ENCODE measurements around the gene SLC9A4. TPM values are rescaled to one million over a fixed set of nuclear protein-coding genes. Genes with fewer than 3 reads are reported as not detected.
A peak's percentile ranks its signal among the peaks of the same experiment; 100 is the strongest.

SLC9A4 gene
- total and polyA plus RNA-seq, 9 of the 15 experiments (the other 6 are each of a cell fraction or from before 2014, with no cell fraction given): 0.04 to 0.15 (median 0.04) TPM; not detected in 5

- WGBS (ENCODE audit: insufficient coverage, low coverage, missing lambda C conversion rate): 0% methylated on average over 8 of the region's 8 CpGs
- H3K27me3 ChIP-seq (ENCODE audit: control insufficient read depth in 2 of 2, insufficient read depth in 2 of 2, low read length in 2 of 2): peaks cover 5 to 19% of the 10 kb centered on the region in 2 experiments; a peak in 3 of 5 replicates
- no peaks in the 10 kb centered on the region for H4K20me1 ChIP-seq (replicated peaks; ENCODE audit: control insufficient read depth, insufficient read depth, low read length)
- no peaks in the 10 kb centered on the region for H3K9me1 ChIP-seq (ENCODE audit: control insufficient read depth, insufficient read depth, low read length)
- no peaks in the 10 kb centered on the region for H3K9me3 ChIP-seq (replicated peaks; ENCODE audit: control insufficient read depth, insufficient read depth, low read depth, low read length)
- FAIRE-seq: no peak
- no peak for ATAC-seq
- H3K36me3 ChIP-seq (ENCODE audit: control insufficient read depth, insufficient read depth, low read length): no peaks in the 10 kb centered on the region
- peaks cover 0 to 3% of the 10 kb centered on the region in 2 experiments; a peak in 1 of 5 replicates for H3K4me1 ChIP-seq (replicated peaks in 1 of 2; ENCODE audit: control insufficient read depth in 2 of 2, insufficient read depth in 2 of 2, low read length in 2 of 2)
- H3K27ac ChIP-seq (ENCODE audit: extremely low read depth, low read depth, low read length): no peak overlapping the region
- CTCF ChIA-PET (ENCODE audit: low intra/inter-chr PET ratio): no interaction called here
- no TSS peak for BruUV-seq (replicated peaks)
- peak overlapping the region in 1 of 2 experiments; percentile 58; a peak in 1 of 4 replicates for H3K9ac ChIP-seq (ENCODE audit: insufficient read depth in 1 of 2, low read depth in 2 of 2, low read length in 2 of 2)
- H2AFZ ChIP-seq (ENCODE audit: low read depth, low read length): no peak overlapping the region
- in situ Hi-C loops (cut with MboI): no loop called here
- H3K4me2 ChIP-seq (ENCODE audit: insufficient read depth, low read length): no peak overlapping the region
- no peak overlapping the region for H3K4me3 ChIP-seq
- DNase-seq (ENCODE audit: extremely low read depth in 1 of 4, low spot score in 3 of 4): no peak
- no peak for TF ChIP-seq NFYB (IDR thresholded peaks at IDR 0.05; ENCODE audit: extremely low read depth, insufficient read length)
- TF ChIP-seq ZFPM2 (CRISPR knock-in tag; IDR thresholded peaks at IDR 0.05): no peak
- TF ChIP-seq SP2 (IDR thresholded peaks at IDR 0.05; ENCODE audit: extremely low read depth, low read depth, low read length, poor library complexity, severe bottlenecking): no peak
- no peak for TF ChIP-seq MTA1 (IDR thresholded peaks at IDR 0.05; ENCODE audit: borderline replicate concordance)
- TF ChIP-seq ZBTB34 (CRISPR knock-in tag; IDR thresholded peaks at IDR 0.05): no peak
- TF ChIP-seq MBD1 (CRISPR knock-in tag; IDR thresholded peaks at IDR 0.05): no peak
- TF ChIP-seq ERF (CRISPR knock-in tag; IDR thresholded peaks at IDR 0.05): no peak
- TF ChIP-seq POLR3G (IDR thresholded peaks at IDR 0.05; ENCODE audit: extremely low read depth, insufficient read length, insufficient replicate concordance): no peak
- no peak for TF ChIP-seq MAX (CRISPR knock-in tag; IDR thresholded peaks at IDR 0.05)
- TF ChIP-seq, protein P1, sequence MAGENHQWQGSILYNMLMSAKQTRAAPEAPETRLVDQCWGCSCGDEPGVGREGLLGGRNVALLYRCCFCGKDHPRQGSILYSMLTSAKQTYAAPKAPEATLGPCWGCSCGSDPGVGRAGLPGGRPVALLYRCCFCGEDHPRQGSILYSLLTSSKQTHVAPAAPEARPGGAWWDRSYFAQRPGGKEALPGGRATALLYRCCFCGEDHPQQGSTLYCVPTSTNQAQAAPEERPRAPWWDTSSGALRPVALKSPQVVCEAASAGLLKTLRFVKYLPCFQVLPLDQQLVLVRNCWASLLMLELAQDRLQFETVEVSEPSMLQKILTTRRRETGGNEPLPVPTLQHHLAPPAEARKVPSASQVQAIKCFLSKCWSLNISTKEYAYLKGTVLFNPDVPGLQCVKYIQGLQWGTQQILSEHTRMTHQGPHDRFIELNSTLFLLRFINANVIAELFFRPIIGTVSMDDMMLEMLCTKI (IDR thresholded peaks at IDR 0.05; ENCODE audit: partially characterized antibody): no peak
- no peak for TF ChIP-seq HIVEP1 (CRISPR knock-in tag; IDR thresholded peaks at IDR 0.05)
- no peak for TF ChIP-seq GABPB1 (CRISPR knock-in tag; IDR thresholded peaks at IDR 0.05)
- TF ChIP-seq ZKSCAN3 (CRISPR knock-in tag; IDR thresholded peaks at IDR 0.05): no peak
- TF ChIP-seq ETV5 (CRISPR knock-in tag; IDR thresholded peaks at IDR 0.05; ENCODE audit: low read depth): no peak
- TF ChIP-seq, protein P2, sequence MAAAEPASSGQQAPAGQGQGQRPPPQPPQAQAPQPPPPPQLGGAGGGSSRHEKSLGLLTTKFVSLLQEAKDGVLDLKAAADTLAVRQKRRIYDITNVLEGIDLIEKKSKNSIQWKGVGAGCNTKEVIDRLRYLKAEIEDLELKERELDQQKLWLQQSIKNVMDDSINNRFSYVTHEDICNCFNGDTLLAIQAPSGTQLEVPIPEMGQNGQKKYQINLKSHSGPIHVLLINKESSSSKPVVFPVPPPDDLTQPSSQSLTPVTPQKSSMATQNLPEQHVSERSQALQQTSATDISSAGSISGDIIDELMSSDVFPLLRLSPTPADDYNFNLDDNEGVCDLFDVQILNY (CRISPR knock-in tag; IDR thresholded peaks at IDR 0.05): no peak
- no peak for TF ChIP-seq HNRNPH1 (optimal IDR thresholded peaks at IDR 0.05; ENCODE audit: low read depth, low read length)
- H3K79me2 ChIP-seq (ENCODE audit: control insufficient read depth, insufficient read depth, low read length): no peaks in the 10 kb centered on the region
- intact Hi-C loops (cut with micrococcal nuclease): no loop called here
- POLR2A ChIA-PET: no interaction called here
These were observed 29.6 kb downstream of the SLC9A4 start for GRCh38 chr2:102502576-102502975.

All from K562 (cell line).